Aortic smooth muscle cell (primary cell): ENCODE measurements around the gene SPATA31A6. TPM values are rescaled to one million over a fixed set of nuclear protein-coding genes. Genes with fewer than 3 reads are reported as not detected.

ENCODE experiments used
- total RNA-seq: library from RNA; depleted of rRNA; stranded (reverse); fragments of >200 nt; gene quantifications from 2 replicates; pipeline ENCODE4 v1.2.3, GENCODE V29; 2014

Gene SPATA31A6
- total RNA-seq: not detected in 2 replicates

GRCh38 chr9:42183359-42183758 is at the start of gene SPATA31A6:
Gene SPATA31A6 (plus strand): TSS chr9:42183659. CDS start chr9:42183688, 29 bp downstream.

Other genes with a start within 250 kb of the SPATA31A6 start
- gene CNTNAP3B, start 54.2 kb upstream of the SPATA31A6 start, total RNA-seq: 25.0 and 67.8 TPM in 2 replicates